Activated naive CD4-positive, alpha-beta T cell treated with Interleukin-2 at 50 U/mL for 16 hours (primary cell): ENCODE results near the gene PRC1.
"Not testable (repeated sequence)": the region's sequence is repeated elsewhere in the genome, so short reads cannot be mapped to it uniquely, and the experiment has no call there.

Experiments
- DNase-seq: peaks from one replicate; pipeline ENCODE4 v3.0.0-alpha.2; 2020

The PRC1 gene, protein sequence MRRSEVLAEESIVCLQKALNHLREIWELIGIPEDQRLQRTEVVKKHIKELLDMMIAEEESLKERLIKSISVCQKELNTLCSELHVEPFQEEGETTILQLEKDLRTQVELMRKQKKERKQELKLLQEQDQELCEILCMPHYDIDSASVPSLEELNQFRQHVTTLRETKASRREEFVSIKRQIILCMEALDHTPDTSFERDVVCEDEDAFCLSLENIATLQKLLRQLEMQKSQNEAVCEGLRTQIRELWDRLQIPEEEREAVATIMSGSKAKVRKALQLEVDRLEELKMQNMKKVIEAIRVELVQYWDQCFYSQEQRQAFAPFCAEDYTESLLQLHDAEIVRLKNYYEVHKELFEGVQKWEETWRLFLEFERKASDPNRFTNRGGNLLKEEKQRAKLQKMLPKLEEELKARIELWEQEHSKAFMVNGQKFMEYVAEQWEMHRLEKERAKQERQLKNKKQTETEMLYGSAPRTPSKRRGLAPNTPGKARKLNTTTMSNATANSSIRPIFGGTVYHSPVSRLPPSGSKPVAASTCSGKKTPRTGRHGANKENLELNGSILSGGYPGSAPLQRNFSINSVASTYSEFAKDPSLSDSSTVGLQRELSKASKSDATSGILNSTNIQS

GRCh38 chr15:90994417-90995311 is at the start of gene PRC1:
TSS of gene PRC1 (minus strand) at chr15:90994535. CDS start at chr15:90994417, 118 bp downstream.
- DNase-seq: peak; percentile 97

DNA sequence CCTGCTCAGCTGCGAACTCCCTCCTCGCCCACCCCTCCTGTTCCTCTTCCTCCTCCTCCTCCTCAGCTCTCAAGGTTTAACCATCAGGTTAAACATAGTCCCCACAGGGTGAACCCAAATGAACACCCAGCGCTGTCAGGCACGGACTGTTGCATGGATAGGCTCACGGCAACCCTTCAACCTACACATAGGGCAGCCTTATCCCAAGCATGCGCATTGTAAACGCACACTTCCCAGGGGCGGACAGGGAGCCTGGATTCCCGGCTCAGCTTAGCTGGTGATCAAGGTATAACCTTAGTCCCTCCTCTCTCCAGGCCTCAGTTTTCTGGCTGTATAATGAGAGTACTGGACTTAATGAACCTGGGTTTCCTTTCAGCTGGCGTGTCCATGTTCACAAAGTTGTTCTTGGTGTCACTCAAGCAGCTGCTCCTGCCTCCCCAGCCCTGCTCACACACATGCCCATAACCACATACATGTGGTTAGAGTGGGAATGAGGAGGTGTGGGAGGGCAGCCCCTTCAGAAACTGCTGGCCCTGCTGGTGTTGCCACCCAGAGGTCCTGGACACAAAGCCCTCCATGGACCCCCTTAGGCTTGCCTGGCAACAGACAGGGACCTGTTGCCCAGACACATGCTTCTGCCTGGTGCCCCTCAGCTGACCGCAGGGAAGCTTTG is 49.0 kb upstream of the PRC1 start:
- DNase-seq: no peak

DNA sequence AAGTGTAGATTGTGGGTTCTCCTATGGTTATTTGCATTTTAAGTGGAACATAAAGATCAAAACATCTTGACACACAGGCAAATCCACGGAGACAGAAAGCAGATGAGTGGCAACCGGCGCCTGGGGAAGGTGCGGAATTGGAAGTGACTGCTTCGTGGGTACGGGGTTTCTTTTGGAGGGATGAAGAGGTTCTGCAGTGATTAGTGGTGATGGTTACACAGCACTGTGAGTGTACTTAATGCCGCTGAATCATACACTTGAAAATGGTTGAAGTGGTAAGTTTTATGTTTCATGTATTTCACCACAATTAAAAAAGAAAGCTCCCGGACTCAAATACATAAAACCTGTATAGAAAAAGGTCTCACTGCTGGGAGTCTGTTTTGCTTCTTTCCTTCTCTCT is 46.5 kb upstream of the PRC1 start:
- no peak for DNase-seq

DNA sequence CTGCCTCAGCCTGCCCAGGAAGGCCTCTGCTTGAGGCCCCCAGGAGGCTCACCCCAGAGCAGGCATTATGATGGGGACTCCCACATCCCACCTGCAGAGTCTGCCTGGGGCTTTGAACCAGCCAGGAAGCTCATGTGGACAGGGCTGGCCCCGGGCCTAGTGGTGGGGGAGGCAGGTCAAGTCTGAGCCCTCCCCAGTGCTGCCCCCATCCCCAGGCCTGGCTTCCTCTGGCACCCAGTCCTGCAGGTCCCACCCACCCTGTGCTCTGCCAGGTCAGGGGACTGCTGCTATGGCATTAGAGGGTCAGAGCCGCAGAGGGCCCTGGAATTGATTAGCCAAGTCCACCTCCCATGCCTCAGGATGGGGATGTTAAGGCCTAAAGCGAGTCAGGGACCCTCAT is 45.7 kb upstream of the PRC1 start:
- no peak for DNase-seq

- peak; percentile 59 for DNase-seq
Measured at GRCh38 chr15:91032919-91033803, 38.8 kb upstream of the PRC1 start.

DNA sequence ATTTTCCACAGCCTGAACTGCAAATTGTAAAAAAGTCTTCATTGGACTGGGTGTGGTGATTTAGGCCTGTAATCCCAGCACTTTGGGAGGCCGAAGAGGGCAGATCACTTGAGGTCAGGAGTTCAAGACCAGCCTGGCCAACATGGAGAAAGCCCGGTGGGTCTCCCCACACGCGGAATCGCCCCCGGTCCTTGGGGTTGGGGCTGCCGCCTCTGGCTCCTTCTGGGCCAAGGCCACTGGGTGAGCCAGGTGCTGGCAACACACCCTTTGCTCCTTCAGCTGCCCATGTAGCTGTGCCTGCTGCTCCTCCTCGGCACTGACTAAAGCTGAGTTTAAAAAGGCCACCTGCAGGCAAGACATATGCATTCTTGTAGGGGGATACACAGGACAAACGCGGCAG is 37.5 kb upstream of the PRC1 start:
- DNase-seq: no peak

DNA sequence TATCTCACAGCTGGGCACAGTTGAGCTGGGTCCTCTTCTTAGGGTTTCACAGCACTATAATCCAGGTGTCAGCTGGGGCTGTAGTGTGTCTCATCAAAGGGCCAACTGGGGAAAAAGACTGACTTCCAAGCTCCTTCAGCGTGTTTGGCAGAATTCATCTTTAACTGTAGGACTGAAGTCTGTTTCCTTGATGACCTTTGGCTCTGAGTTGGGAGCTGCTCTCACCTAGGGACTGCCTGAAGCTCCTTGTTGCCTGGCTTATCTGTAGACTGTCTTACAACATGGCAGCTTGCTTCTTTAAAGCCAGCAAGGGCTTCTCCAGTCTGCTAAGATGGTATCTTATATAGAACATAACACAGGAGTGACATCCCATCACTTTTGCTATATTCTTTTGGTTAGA is 33.3 kb upstream of the PRC1 start:
- DNase-seq: no peak

GRCh38 chr15:91023720-91024119 is 29.4 kb upstream of the PRC1 start:
- DNase-seq: no peak

- no peak for DNase-seq
Measured at GRCh38 chr15:91022832-91023129, 28.4 kb upstream of the PRC1 start.

DNA sequence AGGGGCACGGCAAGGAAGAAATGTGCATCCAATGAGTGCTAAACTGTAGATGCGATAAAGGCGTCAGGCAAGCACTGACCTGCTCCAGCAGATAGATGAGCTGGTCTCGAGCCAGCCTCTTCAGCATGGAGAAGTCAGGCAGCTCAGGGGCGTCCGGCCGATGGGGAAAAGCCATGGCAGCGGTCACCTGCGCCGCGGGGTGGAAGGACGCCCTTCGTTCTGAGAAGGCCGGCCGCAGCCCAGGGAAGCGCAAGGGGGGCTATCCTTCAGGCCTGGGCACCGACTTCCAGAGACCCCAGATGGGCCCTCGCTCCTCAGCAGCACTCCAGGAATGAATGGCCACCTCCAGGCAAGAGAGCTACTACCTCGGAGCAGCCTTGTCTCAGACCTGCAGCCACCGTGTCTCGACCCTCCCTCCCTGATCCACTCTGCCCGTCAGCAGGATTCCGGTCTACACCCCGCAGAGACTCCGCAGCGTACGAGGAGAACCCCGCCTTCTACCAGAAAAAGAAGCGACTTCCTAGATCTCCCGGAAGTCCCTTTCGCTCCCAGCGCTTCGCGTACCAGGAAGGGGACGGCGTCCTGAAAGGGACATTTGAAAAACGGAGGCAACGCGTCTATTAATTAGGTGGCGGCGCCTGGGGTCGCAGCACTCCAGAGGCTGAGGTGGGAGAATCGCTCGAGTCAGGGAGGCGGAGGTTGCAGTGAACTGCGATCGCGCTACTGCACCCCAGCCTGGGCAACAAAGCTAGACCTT is 27.9 kb upstream of the PRC1 start, which contains the start of gene VPS33B:
Gene VPS33B (minus strand): TSS at position 520 of the 757 bp plus-strand sequence. CDS start 345 bp downstream, at position 175.
- DNase-seq: peak; percentile 79

GRCh38 chr15:91021516-91022074 is 27.3 kb upstream of the PRC1 start:
- DNase-seq: no peak

- DNase-seq: no peak
Measured at GRCh38 chr15:91018158-91018557, 23.8 kb upstream of the PRC1 start.

- DNase-seq: no peak
Measured at GRCh38 chr15:91017716-91018115, 23.4 kb upstream of the PRC1 start.

GRCh38 chr15:91013701-91014100 is 19.4 kb upstream of the PRC1 start:
- DNase-seq: not testable (repeated sequence)

DNA sequence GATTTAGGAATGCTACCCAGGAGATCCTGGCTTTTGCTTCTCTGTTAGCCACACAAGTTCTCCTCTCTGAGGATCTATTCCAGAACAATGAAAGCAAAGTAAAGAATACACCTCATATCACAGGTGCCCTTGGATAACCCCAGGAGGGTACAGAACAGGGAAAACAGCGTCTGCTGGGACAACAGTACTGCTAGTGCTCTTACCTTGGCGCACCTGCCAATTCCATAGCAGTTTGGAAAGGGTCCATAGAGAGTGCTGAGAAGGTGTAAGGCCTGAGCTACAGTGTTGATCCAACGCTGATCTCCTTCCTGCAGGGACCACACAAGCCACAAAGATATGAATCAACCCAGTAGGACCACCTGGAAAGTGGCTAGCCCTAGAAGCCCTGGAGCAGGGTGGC is 12.9 kb upstream of the PRC1 start:
- no peak for DNase-seq

- no peak for DNase-seq
Measured at GRCh38 chr15:91001209-91001608, 6.9 kb upstream of the PRC1 start.

- no peak for DNase-seq
Measured at GRCh38 chr15:90998737-90999136, 4.4 kb upstream of the PRC1 start.

- no peak for DNase-seq
Measured at GRCh38 chr15:90994059-90994416, 297 bp downstream of the PRC1 start.

GRCh38 chr15:90991587-90992285 is 2.6 kb downstream of the PRC1 start:
- no peak for DNase-seq

DNA sequence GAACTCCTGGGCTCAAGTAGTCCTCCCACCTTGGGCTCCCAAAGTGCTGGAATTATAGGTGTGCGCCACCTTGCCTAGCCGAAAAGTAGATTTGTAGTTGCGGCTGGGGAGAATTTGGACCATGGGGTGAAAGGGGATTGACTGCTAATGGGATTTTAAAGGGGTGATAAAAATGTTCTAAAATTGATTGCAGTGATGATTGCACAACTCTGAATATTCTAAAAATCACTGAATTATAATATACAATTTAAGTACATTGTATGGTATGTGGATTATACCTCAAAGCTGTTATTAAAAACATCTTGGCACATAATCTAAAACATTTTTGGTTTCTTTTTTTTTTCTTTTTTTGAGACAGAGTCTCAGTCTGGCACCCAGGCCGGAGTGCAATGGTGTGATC is 3.9 kb downstream of the PRC1 start:
- DNase-seq: no peak
